Measurements from ENCODE around the gene ZBTB7C. TPM values are rescaled to one million over a fixed set of nuclear protein-coding genes. Genes with fewer than 3 reads are reported as not detected.

The ZBTB7C gene
- total and polyA plus RNA-seq, 2 of the 8 experiments (the other 6 are each of a cell fraction or from before 2014, with no cell fraction given), result 0.15 to 0.45 TPM

DNA sequence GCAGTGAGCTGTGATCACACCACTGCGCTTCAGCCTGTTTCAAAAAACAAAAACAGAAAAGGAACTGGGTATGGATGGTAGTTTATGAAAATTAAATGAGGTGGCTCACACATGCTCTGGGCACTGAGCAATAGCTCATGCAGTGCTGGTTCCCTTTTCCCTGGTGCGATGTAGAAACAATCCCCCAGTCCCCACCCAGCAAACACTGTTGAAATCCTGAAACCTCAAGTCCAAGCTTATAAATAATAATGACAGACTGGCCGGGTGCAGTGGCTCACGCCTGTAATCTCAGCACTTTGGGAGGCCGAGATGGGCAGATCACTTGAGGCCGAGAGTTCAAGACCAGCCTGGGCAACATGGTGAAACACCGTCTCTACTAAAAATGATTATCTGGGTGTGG, 423.3 kb downstream of the ZBTB7C start (continued):
- TF ChIP-seq CHD7 (IDR thresholded peaks at IDR 0.05; ENCODE audit: insufficient replicate concordance, low read length) (no peak), TBP (IDR thresholded peaks at IDR 0.05; ENCODE audit: low read depth, low read length) (no peak), HDAC2 (IDR thresholded peaks at IDR 0.05; ENCODE audit: borderline replicate concordance in 1 of 2, low read depth in 2 of 2, low read length in 2 of 2) (no peak), CTBP2 (IDR thresholded peaks at IDR 0.05; ENCODE audit: borderline replicate concordance, insufficient read depth, insufficient read length, low read length) (no peak), SP2 (IDR thresholded peaks at IDR 0.05; ENCODE audit: low read length) (no peak), SP1 (IDR thresholded peaks at IDR 0.05; ENCODE audit: low read depth, low read length) (no peak), TCF12 (IDR thresholded peaks at IDR 0.05; ENCODE audit: low read depth, low read length) (no peak), FOSL1 (IDR thresholded peaks at IDR 0.05; ENCODE audit: insufficient read depth, low read depth, low read length) (no peak), CHD2 (IDR thresholded peaks at IDR 0.05; ENCODE audit: low read length) (no peak), PHF8 (conservative IDR thresholded peaks at IDR 0.05; ENCODE audit: low read depth, low read length) (no peak), RNF2 (IDR thresholded peaks at IDR 0.05; ENCODE audit: borderline replicate concordance, low read depth, low read length, missing control alignments, poor library complexity, severe bottlenecking) (no peak), SUZ12 (IDR thresholded peaks at IDR 0.05; ENCODE audit: low read length) (no peak)
